ENCODE data around the gene MAGI3.
A peak's percentile ranks its signal among the peaks of the same experiment; 100 is the strongest.

The MAGI3 gene

GRCh38 chr1:113389359-113389952, 859 bp upstream of the MAGI3 start:
- H3K18ac ChIP-seq (ENCODE audit: low read length): peak overlapping the region; percentile 24
- no peak overlapping the region for H3K14ac ChIP-seq (ENCODE audit: low read length)
- WGBS, 2 donors (ENCODE audit: extremely low coverage in 2 of 2, insufficient read length in 2 of 2, insufficient replicate concordance in 1 of 2): no CpG with 5 or more reads among the region's 13 CpGs
- H3K4me2 ChIP-seq (ENCODE audit: insufficient read depth, low read length, poor library complexity, severe bottlenecking): peak overlapping the region; percentile 72
- H2AK5ac ChIP-seq (ENCODE audit: low read depth, low read length): no peak overlapping the region
- peak overlapping the region; percentile 55 to 74 for H3K4me3 ChIP-seq (ENCODE audit: low read length in 2 of 2)
- H2AFZ ChIP-seq (ENCODE audit: low read length): peak overlapping the region; percentile 98
- H3K23ac ChIP-seq (ENCODE audit: low read depth, low read length, poor library complexity): no peak overlapping the region
- peak overlapping the region; percentile 63 for H3K27ac ChIP-seq (replicated peaks; ENCODE audit: low read length)
- no peak overlapping the region for H2BK120ac ChIP-seq (ENCODE audit: low read depth, low read length)
- H2BK5ac ChIP-seq (ENCODE audit: low read length): no peak overlapping the region
- DNase-seq (ENCODE audit: low spot score): no peak
- peaks cover 8 to 16% of the 10 kb centered on the region in 2 donors for H3K4me1 ChIP-seq (ENCODE audit: control insufficient read depth in 2 of 2, insufficient read depth in 1 of 2, low read depth in 1 of 2, low read length in 2 of 2)
- no peak overlapping the region for H4K91ac ChIP-seq (ENCODE audit: low read depth, low read length, poor library complexity)
- H3K36me3 ChIP-seq (replicated peaks in 1 of 2; ENCODE audit: control insufficient read depth in 2 of 2, insufficient read depth in 2 of 2, low read length in 2 of 2): no peaks in the 10 kb centered on the region
- no peak overlapping the region for H2BK15ac ChIP-seq (ENCODE audit: low read length)
- H3K9me3 ChIP-seq (replicated peaks in 1 of 2; ENCODE audit: control insufficient read depth in 2 of 2, insufficient read depth in 1 of 2, low read depth in 1 of 2, low read length in 2 of 2): no peaks in the 10 kb centered on the region
- H3K27me3 ChIP-seq (ENCODE audit: control insufficient read depth in 3 of 3, insufficient read depth in 3 of 3, low read depth in 1 of 3, low read length in 3 of 3): no peaks in the 10 kb centered on the region
- H3K4ac ChIP-seq (ENCODE audit: low read length): no peak overlapping the region
- H3K79me1 ChIP-seq (ENCODE audit: low read depth, low read length): peaks cover 6% of the 10 kb centered on the region
- no peak overlapping the region for H2BK12ac ChIP-seq (ENCODE audit: low read length)
- peak overlapping the region; percentile 30 for H3K9ac ChIP-seq (ENCODE audit: low read depth, low read length, poor library complexity)
- H4K8ac ChIP-seq (ENCODE audit: low read depth, low read length): no peak overlapping the region

DNA sequence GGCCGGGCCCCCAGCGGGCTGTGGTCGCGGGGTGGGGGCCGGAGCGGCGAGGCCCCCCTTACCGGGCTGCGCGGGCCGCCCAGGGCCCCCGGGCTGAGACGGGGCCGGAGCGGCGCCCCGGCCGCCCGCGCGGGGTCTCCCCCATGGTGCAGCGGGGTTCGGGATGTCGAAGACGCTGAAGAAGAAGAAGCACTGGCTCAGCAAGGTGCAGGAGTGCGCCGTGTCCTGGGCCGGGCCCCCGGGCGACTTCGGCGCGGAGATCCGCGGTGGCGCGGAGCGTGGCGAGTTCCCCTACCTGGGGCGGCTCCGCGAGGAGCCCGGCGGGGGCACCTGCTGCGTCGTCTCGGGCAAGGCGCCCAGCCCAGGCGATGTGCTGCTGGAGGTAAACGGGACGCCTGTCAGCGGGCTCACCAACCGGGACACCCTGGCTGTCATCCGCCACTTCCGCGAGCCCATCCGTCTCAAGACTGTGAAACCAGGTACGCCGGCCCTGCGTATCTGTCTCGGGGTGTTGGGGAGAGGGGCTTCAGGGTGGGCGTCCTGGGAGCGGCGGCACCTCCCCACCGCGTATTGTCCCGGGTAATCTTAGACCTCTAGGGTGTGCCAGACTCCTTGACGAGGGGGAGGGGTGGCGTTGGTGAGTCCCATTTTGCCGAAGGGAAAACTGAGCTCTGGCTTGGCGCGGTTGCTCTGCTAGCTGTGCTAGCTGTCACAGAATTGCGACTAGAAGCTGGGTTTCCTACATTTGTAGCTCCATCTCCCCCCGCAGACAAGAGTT, 745 bp downstream of the MAGI3 start:
- Histone ChIP-seq H2BK15ac (ENCODE audit: low read length) (no peak overlapping the region), H3K79me1 (ENCODE audit: low read depth, low read length) (peaks cover 6% of the 10 kb centered on the region), H3K4me1 (ENCODE audit: control insufficient read depth in 2 of 2, insufficient read depth in 1 of 2, low read depth in 1 of 2, low read length in 2 of 2) (peaks cover 8 to 16% of the 10 kb centered on the region in 2 donors), H3K27ac (replicated peaks; ENCODE audit: low read length) (peak overlapping the region; percentile 85), H3K9me3 (replicated peaks in 1 of 2; ENCODE audit: control insufficient read depth in 2 of 2, insufficient read depth in 1 of 2, low read depth in 1 of 2, low read length in 2 of 2) (no peaks in the 10 kb centered on the region), H2BK120ac (ENCODE audit: low read depth, low read length) (peak overlapping the region; percentile 88), H3K4me2 (ENCODE audit: insufficient read depth, low read length, poor library complexity, severe bottlenecking) (peak overlapping the region; percentile 62), H3K9ac (ENCODE audit: low read depth, low read length, poor library complexity) (peak overlapping the region; percentile 82), H3K4ac (ENCODE audit: low read length) (no peak overlapping the region), H2AFZ (ENCODE audit: low read length) (peak overlapping the region; percentile 98), H3K36me3 (replicated peaks in 1 of 2; ENCODE audit: control insufficient read depth in 2 of 2, insufficient read depth in 2 of 2, low read length in 2 of 2) (no peaks in the 10 kb centered on the region), H3K23ac (ENCODE audit: low read depth, low read length, poor library complexity) (peak overlapping the region; percentile 82), H2AK5ac (ENCODE audit: low read depth, low read length) (peak overlapping the region; percentile 32), H2BK5ac (ENCODE audit: low read length) (peak overlapping the region; percentile 99), H3K27me3 (ENCODE audit: control insufficient read depth in 3 of 3, insufficient read depth in 3 of 3, low read depth in 1 of 3, low read length in 3 of 3) (no peaks in the 10 kb centered on the region), H3K14ac (ENCODE audit: low read length) (peak overlapping the region; percentile 94), H3K18ac (ENCODE audit: low read length) (peak overlapping the region; percentile 98), H4K8ac (ENCODE audit: low read depth, low read length) (no peak overlapping the region), H4K91ac (ENCODE audit: low read depth, low read length, poor library complexity) (no peak overlapping the region), H3K4me3 (ENCODE audit: low read length in 2 of 2) (peak overlapping the region; percentile 84 to 92), H2BK12ac (ENCODE audit: low read length) (no peak overlapping the region)
- WGBS, 2 donors (ENCODE audit: extremely low coverage in 2 of 2, insufficient read length in 2 of 2, insufficient replicate concordance in 1 of 2): no CpG with 5 or more reads among the region's 74 CpGs
- no peak for DNase-seq (ENCODE audit: low spot score)

GRCh38 chr1:113391649-113392271, 1.4 kb downstream of the MAGI3 start:
- no peak overlapping the region for H2BK5ac ChIP-seq (ENCODE audit: low read length)
- H3K27me3 ChIP-seq (ENCODE audit: control insufficient read depth in 3 of 3, insufficient read depth in 3 of 3, low read depth in 1 of 3, low read length in 3 of 3): no peaks in the 10 kb centered on the region
- H3K14ac ChIP-seq (ENCODE audit: low read length): no peak overlapping the region
- H2AK5ac ChIP-seq (ENCODE audit: low read depth, low read length): no peak overlapping the region
- H4K91ac ChIP-seq (ENCODE audit: low read depth, low read length, poor library complexity): no peak overlapping the region
- no peaks in the 10 kb centered on the region for H3K9me3 ChIP-seq (replicated peaks in 1 of 2; ENCODE audit: control insufficient read depth in 2 of 2, insufficient read depth in 1 of 2, low read depth in 1 of 2, low read length in 2 of 2)
- H2BK15ac ChIP-seq (ENCODE audit: low read length): no peak overlapping the region
- H3K4me1 ChIP-seq (ENCODE audit: control insufficient read depth in 2 of 2, insufficient read depth in 1 of 2, low read depth in 1 of 2, low read length in 2 of 2): peaks cover 8 to 16% of the 10 kb centered on the region in 2 donors
- H2AFZ ChIP-seq (ENCODE audit: low read length): peak overlapping the region; percentile 98
- no peak overlapping the region for H2BK120ac ChIP-seq (ENCODE audit: low read depth, low read length)
- no peak overlapping the region for H3K18ac ChIP-seq (ENCODE audit: low read length)
- H3K23ac ChIP-seq (ENCODE audit: low read depth, low read length, poor library complexity): no peak overlapping the region
- H3K36me3 ChIP-seq (replicated peaks in 1 of 2; ENCODE audit: control insufficient read depth in 2 of 2, insufficient read depth in 2 of 2, low read length in 2 of 2): no peaks in the 10 kb centered on the region
- peaks cover 6% of the 10 kb centered on the region for H3K79me1 ChIP-seq (ENCODE audit: low read depth, low read length)
- no peak overlapping the region for H3K4ac ChIP-seq (ENCODE audit: low read length)
- peak overlapping the region; percentile 62 for H3K4me2 ChIP-seq (ENCODE audit: insufficient read depth, low read length, poor library complexity, severe bottlenecking)
- WGBS, 2 donors (ENCODE audit: extremely low coverage in 2 of 2, insufficient read length in 2 of 2, insufficient replicate concordance in 1 of 2): no CpG with 5 or more reads among the region's 9 CpGs
- peak overlapping the region; percentile 65 for H3K9ac ChIP-seq (ENCODE audit: low read depth, low read length, poor library complexity)
- H3K27ac ChIP-seq (replicated peaks; ENCODE audit: low read length): no peak overlapping the region
- no peak overlapping the region for H2BK12ac ChIP-seq (ENCODE audit: low read length)
- H3K4me3 ChIP-seq (ENCODE audit: low read length in 2 of 2): peak overlapping the region; percentile 84 to 92
- DNase-seq (ENCODE audit: low spot score): no peak
- no peak overlapping the region for H4K8ac ChIP-seq (ENCODE audit: low read depth, low read length)

- H3K14ac ChIP-seq (ENCODE audit: low read length): no peak overlapping the region
- no peak overlapping the region for H3K23ac ChIP-seq (ENCODE audit: low read depth, low read length, poor library complexity)
- H2BK12ac ChIP-seq (ENCODE audit: low read length): no peak overlapping the region
- no peak overlapping the region for H4K91ac ChIP-seq (ENCODE audit: low read depth, low read length, poor library complexity)
- H2AK5ac ChIP-seq (ENCODE audit: low read depth, low read length): no peak overlapping the region
- no peak overlapping the region for H3K27ac ChIP-seq (replicated peaks; ENCODE audit: low read length)
- H2AFZ ChIP-seq (ENCODE audit: low read length): no peak overlapping the region
- DNase-seq (ENCODE audit: low spot score): no peak
- no peaks in the 10 kb centered on the region for H3K9me3 ChIP-seq (replicated peaks in 1 of 2; ENCODE audit: control insufficient read depth in 2 of 2, insufficient read depth in 1 of 2, low read depth in 1 of 2, low read length in 2 of 2)
- H3K4me2 ChIP-seq (ENCODE audit: insufficient read depth, low read length, poor library complexity, severe bottlenecking): no peak overlapping the region
- H3K18ac ChIP-seq (ENCODE audit: low read length): no peak overlapping the region
- H3K27me3 ChIP-seq (ENCODE audit: control insufficient read depth in 3 of 3, insufficient read depth in 3 of 3, low read depth in 1 of 3, low read length in 3 of 3): no peaks in the 10 kb centered on the region
- no peak overlapping the region for H4K8ac ChIP-seq (ENCODE audit: low read depth, low read length)
- H2BK5ac ChIP-seq (ENCODE audit: low read length): no peak overlapping the region
- no peaks in the 10 kb centered on the region for H3K36me3 ChIP-seq (replicated peaks in 1 of 2; ENCODE audit: control insufficient read depth in 2 of 2, insufficient read depth in 2 of 2, low read length in 2 of 2)
- no CpG with 5 or more reads among the region's 3 CpGs for WGBS, 2 donors (ENCODE audit: extremely low coverage in 2 of 2, insufficient read length in 2 of 2, insufficient replicate concordance in 1 of 2)
- H3K4ac ChIP-seq (ENCODE audit: low read length): no peak overlapping the region
- peak overlapping the region in 1 of 2 donors; percentile 84 for H3K4me3 ChIP-seq (ENCODE audit: low read length in 2 of 2)
- H3K9ac ChIP-seq (ENCODE audit: low read depth, low read length, poor library complexity): no peak overlapping the region
- no peak overlapping the region for H2BK15ac ChIP-seq (ENCODE audit: low read length)
- peaks cover 6% of the 10 kb centered on the region for H3K79me1 ChIP-seq (ENCODE audit: low read depth, low read length)
- no peak overlapping the region for H2BK120ac ChIP-seq (ENCODE audit: low read depth, low read length)
- peaks cover 8 to 16% of the 10 kb centered on the region in 2 donors for H3K4me1 ChIP-seq (ENCODE audit: control insufficient read depth in 2 of 2, insufficient read depth in 1 of 2, low read depth in 1 of 2, low read length in 2 of 2)
Measured at GRCh38 chr1:113392541-113393128, 2.3 kb downstream of the MAGI3 start.
